ENCODE measurements around the gene SPRYD4. TPM values are rescaled to one million over a fixed set of nuclear protein-coding genes. Genes with fewer than 3 reads are reported as not detected.

Gene SPRYD4
- total RNA-seq, 1 donor from 2014 or later, result 2.0 TPM

GRCh38 chr12:56449622-56449984 is 18.8 kb upstream of the SPRYD4 start:
- Mint-ChIP-seq H3K27ac (ENCODE audit: unreplicated experiment) (peak overlapping the region; percentile 98), H3K36me3 (ENCODE audit: low read depth, unreplicated experiment) (peaks cover 6% of the 10 kb centered on the region)
- TF ChIP-seq, protein P1, sequence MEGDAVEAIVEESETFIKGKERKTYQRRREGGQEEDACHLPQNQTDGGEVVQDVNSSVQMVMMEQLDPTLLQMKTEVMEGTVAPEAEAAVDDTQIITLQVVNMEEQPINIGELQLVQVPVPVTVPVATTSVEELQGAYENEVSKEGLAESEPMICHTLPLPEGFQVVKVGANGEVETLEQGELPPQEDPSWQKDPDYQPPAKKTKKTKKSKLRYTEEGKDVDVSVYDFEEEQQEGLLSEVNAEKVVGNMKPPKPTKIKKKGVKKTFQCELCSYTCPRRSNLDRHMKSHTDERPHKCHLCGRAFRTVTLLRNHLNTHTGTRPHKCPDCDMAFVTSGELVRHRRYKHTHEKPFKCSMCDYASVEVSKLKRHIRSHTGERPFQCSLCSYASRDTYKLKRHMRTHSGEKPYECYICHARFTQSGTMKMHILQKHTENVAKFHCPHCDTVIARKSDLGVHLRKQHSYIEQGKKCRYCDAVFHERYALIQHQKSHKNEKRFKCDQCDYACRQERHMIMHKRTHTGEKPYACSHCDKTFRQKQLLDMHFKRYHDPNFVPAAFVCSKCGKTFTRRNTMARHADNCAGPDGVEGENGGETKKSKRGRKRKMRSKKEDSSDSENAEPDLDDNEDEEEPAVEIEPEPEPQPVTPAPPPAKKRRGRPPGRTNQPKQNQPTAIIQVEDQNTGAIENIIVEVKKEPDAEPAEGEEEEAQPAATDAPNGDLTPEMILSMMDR (IDR thresholded peaks at IDR 0.05; ENCODE audit: unreplicated experiment), result no peak

GRCh38 chr12:56450241-56450640 is 18.1 kb upstream of the SPRYD4 start:
- H3K27me3 Mint-ChIP-seq (ENCODE audit: unreplicated experiment), result peaks cover 6% of the 10 kb centered on the region
- peak overlapping the region; percentile 92 for H3K4me3 Mint-ChIP-seq (ENCODE audit: unreplicated experiment)
- H3K4me1 Mint-ChIP-seq (ENCODE audit: unreplicated experiment), result peaks cover 27% of the 10 kb centered on the region
- H3K9me3 Mint-ChIP-seq (ENCODE audit: unreplicated experiment), result no peaks in the 10 kb centered on the region
- peaks cover 3% of the 10 kb centered on the region for H3K36me3 Mint-ChIP-seq (ENCODE audit: low read depth, unreplicated experiment)
- DNase-seq (ENCODE audit: low spot score), result no peak
- H3K27ac Mint-ChIP-seq (ENCODE audit: unreplicated experiment), result peak overlapping the region; percentile 98
- TF ChIP-seq, protein P1 (IDR thresholded peaks at IDR 0.05; ENCODE audit: unreplicated experiment), result no peak

More at GRCh38 chr12:56449622-56449984, 18.8 kb upstream of the SPRYD4 start:
- Mint-ChIP-seq H3K4me3 (ENCODE audit: unreplicated experiment) (peak overlapping the region; percentile 92), H3K4me1 (ENCODE audit: unreplicated experiment) (peaks cover 29% of the 10 kb centered on the region), H3K27me3 (ENCODE audit: unreplicated experiment) (peaks cover 6% of the 10 kb centered on the region), H3K9me3 (ENCODE audit: unreplicated experiment) (no peaks in the 10 kb centered on the region)
- no peak for DNase-seq (ENCODE audit: low spot score)

GRCh38 chr12:56451147-56451546 is 17.2 kb upstream of the SPRYD4 start:
- H3K4me3 Mint-ChIP-seq (ENCODE audit: unreplicated experiment), result no peak overlapping the region
- H3K9me3 Mint-ChIP-seq (ENCODE audit: unreplicated experiment), result no peaks in the 10 kb centered on the region
- TF ChIP-seq, protein P1 (IDR thresholded peaks at IDR 0.05; ENCODE audit: unreplicated experiment), result no peak
- no peak overlapping the region for H3K27ac Mint-ChIP-seq (ENCODE audit: unreplicated experiment)
- H3K4me1 Mint-ChIP-seq (ENCODE audit: unreplicated experiment), result peaks cover 27% of the 10 kb centered on the region
- DNase-seq (ENCODE audit: low spot score), result no peak
- peaks cover 3% of the 10 kb centered on the region for H3K36me3 Mint-ChIP-seq (ENCODE audit: low read depth, unreplicated experiment)
- H3K27me3 Mint-ChIP-seq (ENCODE audit: unreplicated experiment), result peaks cover 6% of the 10 kb centered on the region

- no peak within 1 kb of the TSS for H3K4me3 Mint-ChIP-seq (ENCODE audit: unreplicated experiment)
- H3K27ac Mint-ChIP-seq (ENCODE audit: unreplicated experiment), result peak within 1 kb of the TSS; percentile 40
- peaks cover 16% of the 10 kb centered on the region for H3K4me1 Mint-ChIP-seq (ENCODE audit: unreplicated experiment)
- peaks cover 6% of the 10 kb centered on the region for H3K27me3 Mint-ChIP-seq (ENCODE audit: unreplicated experiment)
- TF ChIP-seq, protein P1 (IDR thresholded peaks at IDR 0.05; ENCODE audit: unreplicated experiment), result no peak
- H3K9me3 Mint-ChIP-seq (ENCODE audit: unreplicated experiment), result no peaks in the 10 kb centered on the region
- H3K36me3 Mint-ChIP-seq (ENCODE audit: low read depth, unreplicated experiment), result no peaks in the 10 kb centered on the region
- DNase-seq (ENCODE audit: low spot score), result no peak
Observed at GRCh38 chr12:56454557-56454956, 13.8 kb upstream of the SPRYD4 start, which contains the start of gene MIP. MIP (minus strand) TSS chr12:56454657; CDS start chr12:56454613, 44 bp downstream.

- Mint-ChIP-seq H3K27me3 (ENCODE audit: unreplicated experiment) (peaks cover 4% of the 10 kb centered on the region), H3K27ac (ENCODE audit: unreplicated experiment) (no peak overlapping the region), H3K4me1 (ENCODE audit: unreplicated experiment) (no peaks in the 10 kb centered on the region), H3K36me3 (ENCODE audit: low read depth, unreplicated experiment) (no peaks in the 10 kb centered on the region), H3K4me3 (ENCODE audit: unreplicated experiment) (no peak overlapping the region), H3K9me3 (ENCODE audit: unreplicated experiment) (no peaks in the 10 kb centered on the region)
- DNase-seq (ENCODE audit: low spot score), result no peak
- TF ChIP-seq, protein P1 (IDR thresholded peaks at IDR 0.05; ENCODE audit: unreplicated experiment), result no peak
Observed at GRCh38 chr12:56457817-56458216, 10.6 kb upstream of the SPRYD4 start.
